ENCODE data around the gene ZBTB20.

DNA sequence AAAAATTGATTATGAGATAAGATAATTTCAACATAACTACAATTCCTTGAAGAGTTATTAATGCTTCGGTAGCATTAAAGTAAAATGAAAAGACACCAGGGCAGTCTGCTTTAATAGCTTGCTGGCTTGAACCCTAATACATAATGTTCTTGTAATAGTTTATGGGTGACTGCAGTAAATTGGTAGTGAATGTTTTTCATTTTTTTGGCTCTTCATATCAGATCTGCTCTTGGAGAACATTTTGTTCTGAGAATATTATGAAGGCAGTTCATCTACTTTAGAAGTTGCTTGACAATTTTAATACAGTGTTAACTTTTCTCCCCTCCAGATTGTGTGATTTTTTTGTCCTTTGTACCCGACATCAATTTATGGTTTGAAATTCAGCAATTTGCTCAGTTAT, 128.4 kb downstream of the ZBTB20 start:
- TF ChIP-seq, protein P1, sequence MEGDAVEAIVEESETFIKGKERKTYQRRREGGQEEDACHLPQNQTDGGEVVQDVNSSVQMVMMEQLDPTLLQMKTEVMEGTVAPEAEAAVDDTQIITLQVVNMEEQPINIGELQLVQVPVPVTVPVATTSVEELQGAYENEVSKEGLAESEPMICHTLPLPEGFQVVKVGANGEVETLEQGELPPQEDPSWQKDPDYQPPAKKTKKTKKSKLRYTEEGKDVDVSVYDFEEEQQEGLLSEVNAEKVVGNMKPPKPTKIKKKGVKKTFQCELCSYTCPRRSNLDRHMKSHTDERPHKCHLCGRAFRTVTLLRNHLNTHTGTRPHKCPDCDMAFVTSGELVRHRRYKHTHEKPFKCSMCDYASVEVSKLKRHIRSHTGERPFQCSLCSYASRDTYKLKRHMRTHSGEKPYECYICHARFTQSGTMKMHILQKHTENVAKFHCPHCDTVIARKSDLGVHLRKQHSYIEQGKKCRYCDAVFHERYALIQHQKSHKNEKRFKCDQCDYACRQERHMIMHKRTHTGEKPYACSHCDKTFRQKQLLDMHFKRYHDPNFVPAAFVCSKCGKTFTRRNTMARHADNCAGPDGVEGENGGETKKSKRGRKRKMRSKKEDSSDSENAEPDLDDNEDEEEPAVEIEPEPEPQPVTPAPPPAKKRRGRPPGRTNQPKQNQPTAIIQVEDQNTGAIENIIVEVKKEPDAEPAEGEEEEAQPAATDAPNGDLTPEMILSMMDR (IDR thresholded peaks at IDR 0.05; ENCODE audit: insufficient read depth, low read length, poor library complexity, severe bottlenecking): no peak
- TF ChIP-seq EZH2phosphoT487 (conservative IDR thresholded peaks at IDR 0.05; ENCODE audit: low read length): no peak

Measured in SU-DHL-6 (cell line).